OCI-M2 (cell line): Measurements from ENCODE around the gene STARD13.

Experiments used
- DNase-seq: peaks from one replicate; lab custom pipeline; 2025; ENCODE audit not compliant: unreplicated experiment; lab: John Stamatoyannopoulos, UW

STARD13 gene

DNA sequence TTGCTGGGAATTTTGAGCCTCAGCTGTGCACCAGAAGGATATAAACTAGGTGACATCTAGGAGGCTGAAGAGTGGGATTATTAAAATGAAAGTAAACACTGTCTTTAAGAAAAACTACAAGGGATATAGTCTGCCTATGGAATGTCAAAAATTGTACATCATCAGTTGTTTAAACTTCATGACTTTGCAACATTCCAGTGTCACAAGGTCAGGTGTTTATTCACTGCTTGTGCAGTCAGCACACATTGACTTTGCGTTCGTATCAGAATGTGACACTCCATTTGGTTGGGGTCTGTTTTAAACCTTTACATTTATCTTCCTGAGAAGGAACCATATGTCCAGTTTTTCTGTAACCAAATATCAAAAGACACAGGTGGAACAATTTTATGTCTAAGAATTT, 183.7 kb downstream of the STARD13 start:
- no peak for DNase-seq

DNA sequence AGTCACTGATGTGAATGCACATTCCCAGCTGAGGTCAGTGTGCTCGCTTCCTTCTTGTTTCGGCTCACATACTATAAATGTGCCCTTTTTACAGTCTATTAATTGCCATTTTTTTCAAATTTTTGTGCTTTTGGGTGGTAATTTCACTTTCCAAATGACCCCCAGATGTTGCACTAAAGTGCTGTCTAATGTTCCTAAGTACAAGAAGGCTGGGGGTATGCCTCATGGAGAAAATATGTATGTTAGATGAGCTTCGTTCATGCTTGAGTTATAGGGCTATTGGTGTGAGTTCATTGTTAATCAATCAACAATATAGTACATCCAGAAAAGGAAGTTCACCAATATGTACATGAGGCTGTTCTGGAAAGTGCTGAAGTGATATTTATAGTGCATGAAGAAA, 184.7 kb downstream of the STARD13 start:
- no peak for DNase-seq

DNA sequence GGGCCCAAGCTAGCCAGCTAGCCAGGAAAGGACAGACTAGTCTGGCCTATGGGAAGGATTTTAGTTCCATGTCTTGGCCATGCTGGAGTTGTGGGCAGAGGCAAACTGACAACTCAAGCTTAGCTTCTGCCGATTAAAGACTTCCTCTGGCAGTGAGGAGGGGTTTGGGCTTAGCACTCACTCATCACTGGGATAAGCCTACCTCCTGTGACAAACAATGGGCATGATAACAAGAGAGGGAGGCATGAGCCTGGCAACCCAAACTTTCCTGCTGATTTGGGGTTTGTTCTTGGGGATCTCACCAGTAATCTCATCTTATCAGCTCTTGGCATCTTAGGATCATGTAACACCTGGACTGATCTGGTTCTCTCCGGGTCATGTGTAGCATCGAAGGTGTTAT, 185.7 kb downstream of the STARD13 start:
- no peak for DNase-seq

DNA sequence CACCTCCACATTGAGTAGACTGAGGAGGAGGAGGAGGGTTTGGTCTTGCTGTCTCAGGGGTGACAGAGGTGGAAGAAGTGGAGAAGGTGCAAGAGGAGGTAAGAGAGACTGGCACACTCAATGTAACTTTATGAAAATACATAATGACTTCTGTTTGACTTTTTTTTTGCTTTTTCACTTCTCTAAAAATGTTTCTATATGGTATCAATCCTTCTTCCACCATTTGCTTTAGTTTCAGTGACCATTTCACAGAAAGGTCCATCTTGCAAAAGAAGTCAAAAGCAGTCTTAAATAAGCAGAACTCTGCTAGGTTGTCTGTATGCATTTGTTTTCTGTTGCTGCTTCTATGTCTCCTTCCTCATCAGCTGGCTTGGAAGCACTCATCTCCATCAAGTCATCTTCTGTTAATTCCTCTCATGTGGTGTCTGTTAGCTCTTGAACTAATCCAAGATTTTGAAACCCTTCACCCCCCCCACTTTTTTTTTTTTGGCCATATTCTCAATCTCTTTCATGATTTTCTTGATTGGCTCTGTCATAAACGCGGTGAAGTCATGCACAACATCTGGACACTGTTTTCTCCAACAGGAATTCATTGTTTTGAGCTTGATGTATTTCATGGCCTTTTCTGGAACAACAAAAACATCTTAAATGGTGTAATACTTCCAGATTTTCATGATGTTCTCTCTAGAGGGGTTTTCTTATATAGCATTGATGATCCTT, 188.5 kb downstream of the STARD13 start:
- no peak for DNase-seq

DNA sequence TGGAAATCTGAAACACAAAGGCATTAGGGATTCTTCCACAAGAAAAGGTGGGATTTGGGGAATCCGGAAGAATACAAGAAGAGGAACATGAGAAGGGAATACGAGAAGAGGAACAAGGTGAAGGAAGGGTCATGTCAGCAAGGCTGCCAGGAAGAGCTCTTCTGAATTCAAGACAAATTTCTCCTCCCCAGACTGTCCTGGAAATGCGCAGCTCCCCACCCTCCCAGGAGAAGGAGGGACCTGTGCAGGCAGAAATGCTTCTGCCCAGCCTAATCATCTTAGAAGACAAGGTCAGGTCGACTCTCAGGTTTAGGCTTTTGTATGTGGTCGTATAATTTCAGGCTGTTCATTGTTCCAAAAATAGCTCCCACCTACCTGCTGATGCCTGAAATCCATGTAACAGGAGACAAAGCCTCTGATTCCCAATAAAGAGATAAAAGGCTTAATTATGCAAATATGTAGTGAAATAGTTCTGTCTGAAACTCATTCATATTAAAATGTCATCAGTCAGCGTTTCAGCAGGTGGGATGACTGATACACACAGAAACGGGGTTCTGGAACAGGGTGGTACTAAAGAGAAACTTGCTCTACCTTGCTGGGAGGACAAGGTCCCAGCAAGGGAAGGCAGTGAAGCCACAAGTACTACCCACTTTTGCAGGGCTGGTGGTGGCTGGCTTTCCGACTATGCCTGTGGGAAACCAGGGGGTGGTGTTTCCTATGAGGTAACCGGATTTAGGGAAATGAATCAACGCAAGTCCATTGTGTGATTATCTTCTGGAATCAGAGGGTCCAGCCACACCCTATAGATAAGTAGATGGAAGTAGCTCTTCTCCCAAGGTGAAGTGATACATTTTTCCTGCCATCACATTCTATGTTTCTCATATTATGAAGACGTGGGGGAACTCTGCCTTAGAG, 193.2 kb downstream of the STARD13 start:
- no peak for DNase-seq

GRCh38 chr13:33091415-33091774, 194.2 kb downstream of the STARD13 start:
- DNase-seq, result no peak

DNA sequence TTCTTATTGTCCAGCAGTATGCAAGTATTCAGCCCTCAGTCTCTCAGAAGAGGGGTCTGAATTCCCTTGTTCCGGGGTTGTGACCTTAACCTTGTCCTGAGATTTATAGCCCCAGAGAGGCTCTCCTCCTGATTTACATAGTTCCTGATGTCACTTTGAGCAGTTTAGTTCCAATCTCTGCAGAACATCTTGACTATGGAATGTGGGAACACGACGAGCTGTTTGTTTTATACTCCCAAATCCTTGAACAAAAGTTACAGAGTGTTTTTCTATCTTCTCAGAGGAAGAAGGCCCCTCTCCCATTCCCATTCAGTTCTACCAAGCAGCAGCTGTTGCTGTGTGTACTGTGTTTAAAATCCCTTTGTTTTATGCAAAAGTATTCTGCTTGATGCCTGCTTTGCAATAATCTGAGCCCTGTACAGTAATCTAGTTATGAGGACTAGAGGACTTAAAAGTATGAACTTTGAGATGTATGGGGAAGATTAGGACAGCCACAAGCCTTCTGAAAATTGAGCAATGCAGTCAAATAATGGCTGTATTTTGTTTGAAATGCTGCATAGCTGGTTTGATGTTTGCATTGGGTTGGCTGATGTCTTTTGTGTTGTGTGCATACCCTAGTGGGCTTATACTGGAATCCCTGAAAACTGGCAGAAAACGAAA, 194.7 kb downstream of the STARD13 start:
- DNase-seq, result no peak

DNA sequence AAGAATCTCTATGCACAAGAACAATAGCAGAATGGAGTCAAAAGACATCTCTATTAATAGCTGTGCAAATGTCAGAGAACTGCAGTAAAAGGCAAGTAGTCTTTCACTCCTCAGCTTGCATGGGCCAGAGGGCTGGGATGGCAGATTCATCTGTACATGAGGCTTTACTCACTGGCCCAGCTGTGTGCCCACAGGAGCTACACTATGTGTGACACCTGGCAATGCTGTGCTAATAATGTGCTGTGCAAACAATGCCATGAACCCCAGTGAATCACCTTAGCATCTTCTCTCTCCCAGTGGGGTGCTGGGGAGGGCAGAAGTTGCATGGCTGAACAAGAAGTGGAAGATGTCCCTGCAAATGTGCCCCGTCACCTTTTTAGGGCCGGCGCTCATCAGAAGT, 196.2 kb downstream of the STARD13 start:
- no peak for DNase-seq

DNA sequence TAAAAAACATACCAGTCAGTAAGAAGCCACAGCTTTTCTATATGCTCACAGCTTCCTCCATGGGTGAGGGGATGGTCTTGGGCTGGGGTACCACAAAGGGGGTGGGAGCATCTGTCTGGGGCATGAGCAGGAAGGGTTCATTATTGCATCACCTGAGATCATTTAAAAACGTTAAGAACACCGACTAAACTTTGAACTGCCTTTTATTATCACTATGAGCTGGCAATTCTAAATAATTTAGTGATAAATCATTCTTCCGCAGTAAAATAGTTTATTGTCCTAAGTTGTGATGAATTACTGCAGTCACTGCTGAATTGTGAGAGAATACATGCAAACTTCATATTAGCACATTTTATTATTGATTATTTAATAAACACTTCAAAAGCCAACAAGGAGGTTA, 197.8 kb downstream of the STARD13 start:
- no peak for DNase-seq

GRCh38 chr13:33087091-33087490, 198.5 kb downstream of the STARD13 start:
- DNase-seq, result no peak

GRCh38 chr13:33083054-33083453, 202.5 kb downstream of the STARD13 start:
- no peak for DNase-seq

GRCh38 chr13:33081666-33082065, 203.9 kb downstream of the STARD13 start:
- DNase-seq, result no peak

DNA sequence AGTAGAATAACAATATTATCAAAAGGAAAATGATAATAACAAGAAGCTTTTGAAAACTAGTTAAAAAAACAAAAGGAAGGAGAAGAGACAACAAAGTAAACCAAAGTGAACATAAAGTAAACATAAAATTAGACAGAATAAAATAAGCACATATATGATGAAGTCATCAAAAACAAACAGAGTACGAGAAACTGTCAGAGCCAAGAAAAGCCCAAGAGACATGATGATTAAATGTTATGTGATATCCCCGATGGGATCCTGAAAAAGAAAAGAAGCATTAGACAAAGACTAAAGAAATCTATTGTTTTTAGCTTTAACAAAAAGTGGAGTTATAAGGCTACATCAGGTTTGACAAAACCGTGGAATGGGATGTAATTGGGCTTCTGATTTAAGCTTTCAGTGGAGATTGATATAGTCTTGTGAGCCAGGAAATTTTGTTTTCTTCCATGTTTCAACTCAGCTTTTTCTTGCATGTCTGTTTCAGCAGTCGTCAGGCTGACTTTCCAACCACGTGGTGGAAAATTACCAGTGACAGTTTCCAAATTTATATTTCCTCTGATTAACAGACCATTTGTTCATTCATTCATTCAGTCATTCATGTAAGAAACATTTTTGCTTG, 204.5 kb downstream of the STARD13 start:
- DNase-seq, result no peak

- no peak for DNase-seq
Measured at GRCh38 chr13:33079960-33080359, 205.6 kb downstream of the STARD13 start.

- DNase-seq, result no peak
Measured at GRCh38 chr13:33078263-33078662, 207.3 kb downstream of the STARD13 start.

DNA sequence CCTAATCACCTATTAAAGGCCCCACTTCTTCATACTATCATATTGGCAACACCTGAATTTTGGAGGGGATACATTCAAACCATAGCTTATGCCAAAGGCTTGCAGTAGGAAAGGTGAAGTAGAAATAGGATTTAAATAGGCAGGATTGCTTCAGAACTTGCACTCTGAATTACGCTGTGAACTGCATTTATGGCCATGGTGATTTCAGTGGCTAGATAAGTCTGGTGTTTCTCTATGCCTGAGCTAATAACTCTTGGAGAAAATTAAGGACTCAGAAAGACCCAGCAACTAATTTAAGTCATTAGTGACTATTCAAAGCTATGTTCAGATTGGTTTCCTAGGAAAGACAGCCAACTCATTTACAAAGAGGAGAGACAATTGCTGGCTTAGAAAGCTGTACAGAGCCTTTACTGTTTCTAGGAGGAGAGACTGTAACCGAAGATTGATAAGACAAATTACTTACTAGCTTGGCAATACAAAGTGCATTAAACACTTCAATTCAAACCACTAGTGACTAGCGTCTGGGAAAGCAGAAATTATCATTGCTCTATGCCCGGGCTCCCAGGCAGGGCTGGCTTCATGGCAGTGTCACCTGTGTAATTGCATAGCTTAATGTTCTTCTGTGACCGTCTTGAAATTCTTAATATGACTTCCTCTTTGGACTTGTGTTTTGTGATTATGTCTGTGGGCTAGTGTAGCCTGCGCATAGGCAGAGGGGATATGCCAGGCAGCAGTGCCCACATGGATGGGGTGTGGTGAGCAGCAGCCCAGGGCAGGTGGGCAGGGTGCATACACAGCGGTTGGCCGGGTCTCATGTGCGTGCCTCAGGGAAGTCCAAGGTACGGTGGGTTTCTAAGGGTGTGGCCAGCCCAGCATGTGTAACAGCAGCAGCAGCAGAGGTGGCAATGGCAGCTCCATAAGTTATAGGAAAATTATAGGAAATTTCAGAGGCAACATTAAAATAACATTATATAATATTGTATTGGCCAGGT, 209.3 kb downstream of the STARD13 start:
- DNase-seq, result no peak

DNA sequence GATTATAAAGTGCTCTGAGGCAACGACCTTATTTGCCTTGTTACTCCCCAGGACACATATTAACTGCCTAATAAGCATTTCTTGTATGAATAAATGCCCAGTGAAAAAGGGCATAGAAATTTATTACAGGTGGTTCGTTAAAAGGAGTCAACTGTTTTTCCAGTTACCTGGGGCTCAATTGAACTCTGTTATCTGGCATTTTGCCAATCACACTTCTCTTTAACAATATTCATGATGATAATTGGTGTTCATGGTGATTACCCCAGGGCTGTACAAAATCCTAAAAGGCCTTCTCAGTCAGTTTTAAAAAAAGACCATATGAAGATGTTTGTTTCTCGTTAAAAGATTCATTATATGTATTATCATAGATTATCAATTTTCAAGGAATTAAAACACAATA, 212.2 kb downstream of the STARD13 start:
- no peak for DNase-seq

- no peak for DNase-seq
Measured at GRCh38 chr13:33072759-33073158, 212.8 kb downstream of the STARD13 start.

DNA sequence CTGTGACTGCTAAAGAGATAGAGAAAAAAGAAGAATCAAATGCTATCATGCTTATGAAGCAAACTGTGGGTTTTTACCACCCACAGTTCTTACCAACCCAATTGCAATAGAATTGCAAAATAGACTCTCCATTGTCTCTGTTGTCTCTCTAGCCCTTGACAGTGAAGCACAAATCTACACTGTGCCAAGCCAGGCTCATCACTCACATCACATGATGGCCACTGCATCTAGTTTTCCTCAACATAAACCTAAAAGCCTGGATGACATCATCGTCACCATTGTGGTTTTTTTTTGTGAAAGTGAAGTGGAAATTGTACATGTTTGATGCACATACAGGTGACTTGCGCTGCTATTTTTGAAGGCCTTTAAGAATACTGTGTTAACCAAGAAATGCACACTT, 213.3 kb downstream of the STARD13 start:
- no peak for DNase-seq

GRCh38 chr13:33070713-33071112, 214.8 kb downstream of the STARD13 start:
- no peak for DNase-seq
